ENCODE measurements around the gene ABITRAM. TPM values are rescaled to one million over a fixed set of nuclear protein-coding genes. Genes with fewer than 3 reads are reported as not detected.
"Not testable (repeated sequence)": the region's sequence is repeated elsewhere in the genome, so short reads cannot be mapped to it uniquely, and the experiment has no call there.

Gene ABITRAM
- total RNA-seq, 6 donors from 2014 or later = 7.8 to 18.9 (median 10.5) TPM

DNA sequence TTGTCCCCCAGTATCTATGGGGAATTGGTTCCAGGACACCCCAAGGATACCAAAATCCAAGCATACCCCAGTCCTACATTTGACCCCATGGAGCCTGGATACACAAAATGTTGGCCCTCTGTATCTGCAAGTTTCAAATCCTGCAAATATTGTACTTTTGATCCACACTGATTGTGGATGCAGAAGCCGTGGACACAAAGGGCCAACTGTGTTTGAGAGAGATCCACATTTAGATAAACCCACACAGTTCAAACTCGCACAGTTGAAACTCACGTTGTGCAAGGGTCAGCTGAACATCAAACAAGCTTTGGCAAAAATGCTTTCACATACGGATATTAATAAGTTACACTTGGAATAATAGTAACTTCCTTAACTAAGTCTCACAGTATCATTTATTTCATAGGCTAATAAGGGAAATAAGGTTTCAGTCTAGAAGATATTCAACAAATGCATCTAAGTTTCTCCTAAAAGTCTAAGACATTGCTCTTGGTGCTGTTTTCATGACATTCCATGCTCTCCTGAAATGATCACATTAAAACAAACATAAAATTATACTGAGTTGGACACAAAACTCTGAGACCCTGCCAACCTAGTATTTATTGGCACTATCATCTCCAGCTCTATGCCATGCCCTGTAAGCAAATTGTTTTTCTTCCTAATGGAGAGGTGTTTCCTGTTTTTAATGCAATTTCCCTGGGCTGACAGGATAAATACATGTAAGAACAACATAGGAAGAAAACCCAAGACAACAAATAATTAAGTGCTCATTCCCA lies 39.8 kb upstream of the ABITRAM start:
- DNase-seq (no peak), ATAC-seq (ENCODE audit: low FRiP score in 2 of 2) (no peak)
- Histone ChIP-seq H3K4me3 (no peak overlapping the region), H3K27ac (no peak overlapping the region), H3K36me3 (peaks cover 45 to 97% (median 65%) of the 10 kb centered on the region in 4 donors), H3K4me1 (no peaks in the 10 kb centered on the region), H3K27me3 (no peaks in the 10 kb centered on the region), H3K9me3 (no peaks in the 10 kb centered on the region)
- WGBS, 2 donors = 83 to 85% methylated on average over 4 of the region's 4 CpGs
- no peak for TF ChIP-seq POLR2A (IDR thresholded peaks at IDR 0.05)
- TF ChIP-seq, protein P1, sequence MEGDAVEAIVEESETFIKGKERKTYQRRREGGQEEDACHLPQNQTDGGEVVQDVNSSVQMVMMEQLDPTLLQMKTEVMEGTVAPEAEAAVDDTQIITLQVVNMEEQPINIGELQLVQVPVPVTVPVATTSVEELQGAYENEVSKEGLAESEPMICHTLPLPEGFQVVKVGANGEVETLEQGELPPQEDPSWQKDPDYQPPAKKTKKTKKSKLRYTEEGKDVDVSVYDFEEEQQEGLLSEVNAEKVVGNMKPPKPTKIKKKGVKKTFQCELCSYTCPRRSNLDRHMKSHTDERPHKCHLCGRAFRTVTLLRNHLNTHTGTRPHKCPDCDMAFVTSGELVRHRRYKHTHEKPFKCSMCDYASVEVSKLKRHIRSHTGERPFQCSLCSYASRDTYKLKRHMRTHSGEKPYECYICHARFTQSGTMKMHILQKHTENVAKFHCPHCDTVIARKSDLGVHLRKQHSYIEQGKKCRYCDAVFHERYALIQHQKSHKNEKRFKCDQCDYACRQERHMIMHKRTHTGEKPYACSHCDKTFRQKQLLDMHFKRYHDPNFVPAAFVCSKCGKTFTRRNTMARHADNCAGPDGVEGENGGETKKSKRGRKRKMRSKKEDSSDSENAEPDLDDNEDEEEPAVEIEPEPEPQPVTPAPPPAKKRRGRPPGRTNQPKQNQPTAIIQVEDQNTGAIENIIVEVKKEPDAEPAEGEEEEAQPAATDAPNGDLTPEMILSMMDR (IDR thresholded peaks at IDR 0.05) = no peak
- no peak for TF ChIP-seq POLR2AphosphoS5 (IDR thresholded peaks at IDR 0.05)

DNA sequence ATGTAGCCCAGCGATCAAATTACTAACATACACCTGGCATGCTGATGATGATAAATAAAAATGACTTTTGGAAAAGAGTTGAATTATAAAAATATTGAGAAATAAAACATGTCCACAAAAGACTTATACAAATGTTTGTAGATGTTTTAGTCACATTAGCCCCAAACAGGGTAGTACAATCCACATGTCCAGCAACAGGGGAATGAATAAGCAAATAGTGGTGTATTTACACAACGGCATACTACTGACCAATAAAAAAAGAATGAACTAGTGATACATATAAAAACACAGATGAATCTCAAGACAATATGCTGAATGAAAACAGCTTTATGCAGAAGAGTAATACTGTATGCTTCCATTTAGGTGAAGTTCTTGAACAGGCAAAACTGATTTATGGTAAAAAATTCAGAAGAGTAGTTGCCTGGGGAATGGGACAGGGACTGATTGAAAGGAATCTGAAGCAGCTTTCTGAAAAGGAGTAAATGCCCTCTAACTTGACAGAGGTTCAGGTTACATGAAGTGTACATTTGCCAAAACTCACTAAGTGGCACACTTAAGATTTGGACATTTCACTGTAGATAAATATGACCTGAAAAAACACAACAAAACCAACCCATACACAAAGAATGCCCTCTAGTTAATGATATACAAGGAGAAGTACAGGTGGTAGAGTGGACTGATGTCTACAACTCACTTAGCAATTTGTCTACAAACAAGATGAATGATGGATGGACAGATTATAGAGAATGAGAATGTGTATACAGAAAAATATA lies 36.7 kb upstream of the ABITRAM start:
- no peak for DNase-seq
- WGBS, 2 donors = 93 to 100% methylated on average over 2 of the region's 2 CpGs
- ATAC-seq (ENCODE audit: low FRiP score in 2 of 2) = no peak

DNA sequence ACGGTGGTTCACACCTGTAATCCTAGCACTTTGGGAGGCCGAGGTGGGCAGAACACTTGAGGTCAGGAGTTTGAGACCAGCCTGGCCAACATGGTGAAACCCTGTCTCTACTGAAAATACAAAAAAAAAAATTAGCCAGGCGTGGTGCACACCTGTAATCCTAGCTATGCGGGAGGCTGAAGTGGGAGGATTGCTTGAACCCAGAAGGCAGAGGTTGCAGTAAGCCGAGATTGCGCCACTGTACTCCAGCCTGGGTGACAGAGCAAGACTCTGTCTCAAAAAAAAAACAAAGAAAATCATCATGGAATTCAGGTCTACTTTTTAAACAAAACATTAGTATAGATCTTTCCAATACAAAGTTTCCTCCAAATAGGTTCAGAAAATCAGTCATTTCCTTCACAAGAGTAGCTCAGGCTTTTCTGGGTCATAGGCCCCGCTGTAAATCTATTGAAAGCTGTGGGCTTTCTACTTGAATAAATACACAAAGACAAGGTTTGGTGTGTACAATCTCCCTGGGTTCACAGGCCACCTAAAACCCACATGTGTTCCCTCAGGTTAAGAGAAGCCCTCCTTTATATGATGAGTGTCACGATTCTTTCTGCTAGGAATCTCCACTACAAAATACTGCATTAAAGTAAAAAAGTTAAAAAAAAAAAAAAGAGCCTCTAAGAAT lies 35.0 kb upstream of the ABITRAM start:
- H3K27ac ChIP-seq; ATAC-seq (ENCODE audit: low FRiP score in 2 of 2); DNase-seq; H3K4me3 ChIP-seq; H3K27me3 ChIP-seq; H3K4me1 ChIP-seq; H3K9me3 ChIP-seq: not testable (repeated sequence)
- WGBS, 2 donors = 89 to 94% methylated on average over 8 of the region's 8 CpGs
- H3K36me3 ChIP-seq = peaks cover 19 to 99% (median 56%) of the 10 kb centered on the region in 4 donors

More for the DNA sequence above, 36.7 kb upstream of the ABITRAM start:
- Histone ChIP-seq H3K4me1 (no peaks in the 10 kb centered on the region), H3K4me3 (no peak overlapping the region), H3K27ac (no peak overlapping the region), H3K36me3 (peaks cover 25 to 98% (median 62%) of the 10 kb centered on the region in 4 donors), H3K27me3 (no peaks in the 10 kb centered on the region), H3K9me3 (no peaks in the 10 kb centered on the region)
- no peak for TF ChIP-seq POLR2AphosphoS5 (IDR thresholded peaks at IDR 0.05)
- TF ChIP-seq, protein P1 (IDR thresholded peaks at IDR 0.05) = no peak
- no peak for TF ChIP-seq EP300 (IDR thresholded peaks at IDR 0.05)
- no peak for TF ChIP-seq POLR2A (IDR thresholded peaks at IDR 0.05)

DNA sequence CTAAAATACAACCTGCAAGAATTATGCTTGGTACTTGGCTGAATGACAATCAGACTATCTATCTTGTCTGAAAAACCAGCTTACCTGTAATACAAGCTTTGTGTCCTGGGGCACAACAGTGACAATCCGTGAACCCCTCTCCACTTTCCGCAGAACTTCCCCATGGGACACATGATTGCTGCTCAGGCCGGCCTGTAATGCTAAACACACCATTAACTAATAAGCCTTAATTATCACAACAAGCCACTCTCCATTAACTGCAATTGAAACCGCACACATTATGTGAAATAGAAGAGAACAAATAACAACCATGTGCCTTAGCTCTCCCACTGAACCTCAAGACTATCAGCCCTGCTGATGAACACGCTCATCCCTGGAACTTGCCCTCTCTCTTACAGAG lies 34.0 kb upstream of the ABITRAM start:
- WGBS, 2 donors = 94 to 97% methylated on average over 5 of the region's 5 CpGs
- H3K27ac ChIP-seq = no peak overlapping the region
- TF ChIP-seq, protein P1 (IDR thresholded peaks at IDR 0.05) = no peak
- no peak for TF ChIP-seq POLR2AphosphoS5 (IDR thresholded peaks at IDR 0.05)
- TF ChIP-seq EP300 (IDR thresholded peaks at IDR 0.05) = no peak
- TF ChIP-seq POLR2A (IDR thresholded peaks at IDR 0.05) = no peak
- no peak for DNase-seq
- no peaks in the 10 kb centered on the region for H3K9me3 ChIP-seq
- no peaks in the 10 kb centered on the region for H3K27me3 ChIP-seq
- no peaks in the 10 kb centered on the region for H3K4me1 ChIP-seq
- no peak for ATAC-seq (ENCODE audit: low FRiP score in 2 of 2)
- no peak overlapping the region for H3K4me3 ChIP-seq
- peaks cover 16 to 99% (median 51%) of the 10 kb centered on the region in 4 donors for H3K36me3 ChIP-seq
